Activated CD4-positive, CD25-positive, alpha-beta regulatory T cell (primary cell): ENCODE measurements around the gene ZSCAN10.
A peak's percentile ranks its signal among the peaks of the same experiment; 100 is the strongest.
"Not testable (repeated sequence)": the region's sequence is repeated elsewhere in the genome, so short reads cannot be mapped to it uniquely, and the experiment has no call there.

Source experiments
- DNase-seq, 4 experiments: peaks; one replicate each; lab custom pipeline; 2025; lab: John Stamatoyannopoulos, UW

ZSCAN10 gene

GRCh38 chr16:3085868-3086595, 13.1 kb downstream of the ZSCAN10 start:
- no peak for DNase-seq

GRCh38 chr16:3084969-3085670, 14.0 kb downstream of the ZSCAN10 start:
- no peak for DNase-seq

GRCh38 chr16:3084491-3084890, 14.6 kb downstream of the ZSCAN10 start:
- DNase-seq: no peak

DNA sequence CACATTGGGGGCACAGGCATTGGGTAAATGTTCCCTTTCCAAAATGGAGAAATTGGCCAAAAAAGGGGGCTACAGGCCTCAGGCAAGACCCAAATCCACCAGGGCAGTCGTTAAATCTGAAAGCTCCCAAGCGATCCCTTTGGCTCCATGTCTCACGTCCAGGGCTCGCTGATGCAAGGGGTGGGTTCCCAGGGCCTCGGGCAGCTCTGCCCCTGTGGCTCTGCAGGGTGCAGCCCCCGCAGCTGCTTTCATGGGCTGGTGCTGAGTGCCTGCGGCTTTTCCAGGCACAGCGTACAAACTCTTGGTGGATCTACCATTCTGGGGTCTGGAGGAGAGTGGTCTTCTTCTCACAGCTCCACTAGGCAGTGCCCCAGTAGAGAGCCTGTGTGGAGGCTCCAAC, 15.7 kb downstream of the ZSCAN10 start:
- not testable (repeated sequence) for DNase-seq

DNA sequence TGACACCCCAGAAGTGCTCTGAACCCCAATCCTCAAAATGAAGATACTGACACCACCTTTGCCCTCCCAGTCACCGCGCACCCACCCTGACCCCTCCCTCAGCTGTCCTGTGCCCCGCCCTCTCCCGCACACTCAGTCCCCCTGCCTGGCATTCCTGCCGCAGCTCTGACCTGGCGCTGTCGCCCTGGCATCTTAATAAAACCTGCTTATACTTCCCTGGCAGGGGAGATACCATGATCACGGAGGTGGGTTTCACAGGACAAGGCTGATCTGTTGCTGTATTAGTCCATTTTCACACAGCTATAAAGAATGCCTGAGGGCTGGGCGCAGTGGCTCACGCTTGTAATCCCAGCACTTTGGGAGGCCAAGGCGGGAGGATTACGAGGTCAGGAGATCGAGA, 17.1 kb downstream of the ZSCAN10 start:
- not testable (repeated sequence) for DNase-seq

DNA sequence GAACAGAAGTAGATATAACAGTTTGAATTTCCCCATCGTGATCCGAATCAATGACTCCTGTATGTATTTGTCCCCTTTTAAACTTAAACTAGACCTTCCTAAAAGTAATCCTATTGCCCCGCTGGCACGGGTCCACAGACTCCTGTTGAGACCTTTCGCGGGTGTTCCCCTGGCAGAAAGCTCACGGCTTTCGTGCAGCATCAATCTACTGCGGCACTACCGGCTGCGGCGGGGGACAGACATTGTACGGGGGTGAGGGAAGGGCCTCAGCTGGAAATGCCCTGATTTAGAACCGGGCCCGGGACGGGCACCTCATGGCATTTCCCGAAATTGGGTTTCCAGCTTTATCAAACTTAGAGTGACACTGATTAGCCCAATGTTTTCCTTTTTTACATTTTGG, 19.1 kb downstream of the ZSCAN10 start:
- DNase-seq: no peak

DNA sequence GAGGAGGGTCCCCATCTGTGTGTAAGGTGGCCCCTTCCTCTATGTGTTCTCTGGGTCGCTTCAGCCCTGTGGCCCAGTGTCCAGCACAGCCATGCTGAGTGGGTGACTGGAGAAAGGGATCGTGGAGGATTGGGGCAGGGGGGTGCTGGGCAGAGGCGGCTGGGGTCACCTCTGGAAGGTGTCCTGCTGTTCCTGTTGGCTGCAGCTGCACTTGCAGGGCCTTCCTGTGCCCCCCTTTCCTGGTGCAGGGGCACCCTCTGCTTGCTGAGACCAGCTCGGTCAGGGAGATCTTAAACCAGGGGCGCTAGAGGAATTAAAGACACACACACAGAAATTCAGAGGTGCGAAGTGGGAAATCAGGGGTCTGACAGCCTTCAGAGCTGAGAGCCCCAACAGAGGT, 22.5 kb downstream of the ZSCAN10 start:
- no peak for DNase-seq

DNA sequence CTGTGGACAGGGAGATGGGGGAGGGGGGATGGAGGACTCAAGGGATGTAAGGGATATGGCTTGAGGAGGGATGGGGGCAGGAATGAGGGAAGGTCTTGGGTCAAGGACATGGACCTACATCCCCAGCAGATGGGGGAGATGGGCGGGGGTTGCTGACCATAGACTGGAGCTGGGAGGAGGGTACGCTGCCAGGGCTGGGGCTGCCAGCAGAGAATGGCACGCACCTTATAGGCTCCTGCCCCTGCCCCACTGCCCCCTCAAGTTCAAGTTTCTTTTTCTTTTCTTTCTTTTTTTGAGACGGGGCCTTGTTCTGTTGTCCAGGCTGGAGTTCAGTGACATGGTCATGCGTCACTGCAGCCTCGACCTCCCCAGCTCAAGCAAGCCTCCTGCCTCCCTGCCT, 23.1 kb downstream of the ZSCAN10 start:
- DNase-seq: not testable (repeated sequence)

- DNase-seq: no peak
Measured at GRCh38 chr16:3075523-3075915, 23.6 kb downstream of the ZSCAN10 start.

- DNase-seq: peak; percentile 38 to 74 (median 64)
Measured at GRCh38 chr16:3074860-3075522, 24.1 kb downstream of the ZSCAN10 start.

- DNase-seq: no peak
Measured at GRCh38 chr16:3073448-3073847, 25.6 kb downstream of the ZSCAN10 start.

DNA sequence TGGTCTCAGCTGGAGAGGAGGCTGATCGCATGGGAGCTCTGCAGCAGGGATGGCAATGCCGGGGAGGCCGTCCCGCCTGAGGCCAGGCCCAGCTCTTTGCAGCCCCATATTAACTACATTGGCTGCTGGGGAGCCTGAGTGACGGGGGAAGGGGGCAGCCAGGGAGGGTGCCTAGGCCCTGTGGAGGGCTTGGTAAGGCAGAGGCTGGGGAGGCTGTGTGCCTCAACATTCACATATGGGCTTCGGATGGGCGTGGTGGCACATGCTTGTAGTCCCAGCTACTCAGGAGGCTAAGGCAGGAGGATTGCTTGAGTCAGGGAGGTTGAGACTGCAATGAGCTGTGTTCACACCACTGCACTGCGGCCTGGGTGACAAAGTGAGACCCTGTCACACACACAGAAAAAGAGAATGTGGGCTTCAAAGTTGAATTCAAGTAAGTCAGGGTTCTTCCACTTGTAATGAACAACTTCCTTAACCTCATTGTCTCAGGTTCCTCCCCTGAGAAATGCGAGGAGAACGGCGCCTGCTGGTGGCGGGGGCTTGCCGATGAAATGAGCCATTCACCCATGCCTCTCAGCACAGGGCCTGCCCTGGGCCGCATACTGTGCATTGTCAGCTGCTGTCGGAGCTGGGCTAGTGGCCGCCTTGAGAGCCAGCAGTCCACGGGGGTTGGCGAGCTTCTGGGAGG, 26.4 kb downstream of the ZSCAN10 start:
- DNase-seq: not testable (repeated sequence)

GRCh38 chr16:3072148-3072547, 26.9 kb downstream of the ZSCAN10 start:
- DNase-seq: not testable (repeated sequence)

- no peak for DNase-seq
Measured at GRCh38 chr16:3071655-3072054, 27.4 kb downstream of the ZSCAN10 start.

- no peak for DNase-seq
Measured at GRCh38 chr16:3070608-3071111, 28.4 kb downstream of the ZSCAN10 start.

GRCh38 chr16:3069146-3069545, 29.9 kb downstream of the ZSCAN10 start:
- not testable (repeated sequence) for DNase-seq

- DNase-seq: no peak
Measured at GRCh38 chr16:3068487-3068886, 30.6 kb downstream of the ZSCAN10 start.

GRCh38 chr16:3066440-3066748, 32.7 kb downstream of the ZSCAN10 start:
- no peak for DNase-seq

- no peak for DNase-seq
Measured at GRCh38 chr16:3065742-3066439, 33.2 kb downstream of the ZSCAN10 start.

GRCh38 chr16:3065069-3065741, 33.9 kb downstream of the ZSCAN10 start, which contains the start of gene IL32:
TSS of gene IL32 (plus strand) at chr16:3065640. CDS start at chr16:3065812, 172 bp downstream.
- peak in 3 of 4 experiments; percentile 45 to 58 (median 46) for DNase-seq
